Sciatic nerve (tissue), 2 donors: Measurements from ENCODE around the gene SLC12A8. TPM values are rescaled to one million over a fixed set of nuclear protein-coding genes. Genes with fewer than 3 reads are reported as not detected.
A peak's percentile ranks its signal among the peaks of the same experiment; 100 is the strongest.

ENCODE experiments used
- ATAC-seq: fragments of 200-7000 bp; cut with Tn5 transposase; one replicate; pipeline ENCODE4 v1.9.1; 2020; ENCODE audit warnings: mild to moderate bottlenecking, moderate library complexity
- DNase-seq: peaks from one replicate; pipeline ENCODE4 v3.0.0-alpha.2; 2020; ENCODE audit warnings: low spot score
- intact Hi-C: fragments of 100-400 bp; cut with DNase I; formaldehyde crosslinking; loops from one replicate; pipeline ENCODE4 v1.14.2; 2022
- total RNA-seq: library from RNA; stranded (reverse); fragmentation: NEBNext Ultra II Directional; extraction: Animal tissue kit (Norgen Biotek cat#: 25700); gene quantifications from one replicate; pipeline ENCODE4 v1.2.1, GENCODE V29; 2021
- donor health status: DM: no; HTN: no; CAD: no.
- donor health status: DM: no; HTN: no; CAD: no.

SLC12A8 gene
- total RNA-seq, 1 donor from 2014 or later, result 2.5 TPM

DNA sequence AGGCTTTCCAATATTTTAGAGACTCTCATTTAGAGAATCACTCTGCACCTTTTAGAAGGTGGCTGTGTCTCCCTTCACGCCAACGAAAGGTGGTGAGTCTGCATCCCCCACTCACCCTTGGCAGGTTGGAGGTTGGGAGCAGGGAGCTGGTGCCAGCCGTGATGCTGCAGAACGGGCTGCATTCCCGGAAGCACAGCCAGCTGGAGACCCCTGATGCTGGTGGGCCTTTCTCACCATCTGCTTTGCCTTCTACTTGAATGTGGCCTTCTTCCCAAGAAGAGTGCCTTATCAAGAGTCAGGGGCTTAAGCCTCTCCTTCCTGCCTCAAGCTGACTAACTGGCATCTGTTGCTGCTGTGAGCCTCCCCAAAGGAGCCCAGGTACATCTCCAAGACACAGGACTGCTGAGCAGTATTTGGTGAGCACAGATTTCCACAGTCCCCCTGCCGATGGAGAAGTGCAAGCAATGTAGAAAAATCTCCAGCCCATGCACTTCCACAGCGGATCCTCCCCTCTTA, 139.1 kb downstream of the SLC12A8 start:
- no peak for ATAC-seq
- intact Hi-C loops, result no loop called here
- DNase-seq, result no peak

DNA sequence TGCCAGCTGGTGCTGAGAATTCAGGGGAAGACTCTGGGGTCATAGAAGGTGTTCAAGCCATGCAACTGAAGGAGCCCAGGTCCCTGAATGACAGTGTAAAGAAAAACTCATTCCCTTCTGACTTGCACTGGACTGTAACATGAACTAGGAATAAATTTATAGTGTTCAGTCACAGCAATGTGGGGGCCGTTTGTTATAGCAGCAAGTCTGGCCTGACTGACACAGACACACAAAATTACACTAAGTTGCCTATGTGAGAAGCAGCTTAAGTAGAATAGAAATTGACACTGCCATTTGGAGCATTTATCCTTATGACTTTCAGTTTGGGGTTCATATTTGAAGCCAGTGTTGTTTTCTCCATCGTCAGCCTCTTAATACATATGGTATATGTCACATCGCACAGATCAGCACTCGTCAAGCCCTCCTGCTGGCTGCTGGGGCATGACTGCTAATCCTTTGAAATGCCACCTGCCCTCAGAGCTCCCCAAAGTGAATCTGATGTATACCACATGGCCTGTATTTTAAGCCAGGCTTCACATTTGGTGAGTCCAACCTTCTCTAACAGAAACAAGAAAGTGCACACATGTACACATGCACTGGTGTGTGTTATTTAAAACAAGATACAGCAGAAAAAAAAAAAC, 139.7 kb downstream of the SLC12A8 start:
- DNase-seq, result no peak
- ATAC-seq, result no peak
- intact Hi-C loops, result no loop called here

DNA sequence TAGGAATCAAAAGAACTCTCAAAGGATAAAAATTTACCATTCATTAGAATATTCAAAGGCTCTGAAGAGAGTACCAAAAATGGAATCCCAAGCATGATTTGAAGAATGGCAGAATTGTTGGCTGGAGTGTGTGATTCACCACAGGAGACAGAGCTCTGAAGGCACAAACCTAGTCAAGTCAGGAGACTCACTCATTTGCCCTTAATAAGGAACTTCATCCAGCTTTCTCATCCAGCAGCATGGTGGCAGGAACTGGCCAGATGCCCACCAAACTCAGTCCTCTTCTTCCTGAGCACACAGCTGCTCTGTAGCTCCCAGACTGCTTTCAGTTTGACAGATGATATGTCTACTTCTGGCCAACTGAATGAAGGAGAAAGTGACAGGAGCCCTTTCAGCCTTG, 140.2 kb downstream of the SLC12A8 start:
- no peak for ATAC-seq
- no peak for DNase-seq
- intact Hi-C loops, result no loop called here

DNA sequence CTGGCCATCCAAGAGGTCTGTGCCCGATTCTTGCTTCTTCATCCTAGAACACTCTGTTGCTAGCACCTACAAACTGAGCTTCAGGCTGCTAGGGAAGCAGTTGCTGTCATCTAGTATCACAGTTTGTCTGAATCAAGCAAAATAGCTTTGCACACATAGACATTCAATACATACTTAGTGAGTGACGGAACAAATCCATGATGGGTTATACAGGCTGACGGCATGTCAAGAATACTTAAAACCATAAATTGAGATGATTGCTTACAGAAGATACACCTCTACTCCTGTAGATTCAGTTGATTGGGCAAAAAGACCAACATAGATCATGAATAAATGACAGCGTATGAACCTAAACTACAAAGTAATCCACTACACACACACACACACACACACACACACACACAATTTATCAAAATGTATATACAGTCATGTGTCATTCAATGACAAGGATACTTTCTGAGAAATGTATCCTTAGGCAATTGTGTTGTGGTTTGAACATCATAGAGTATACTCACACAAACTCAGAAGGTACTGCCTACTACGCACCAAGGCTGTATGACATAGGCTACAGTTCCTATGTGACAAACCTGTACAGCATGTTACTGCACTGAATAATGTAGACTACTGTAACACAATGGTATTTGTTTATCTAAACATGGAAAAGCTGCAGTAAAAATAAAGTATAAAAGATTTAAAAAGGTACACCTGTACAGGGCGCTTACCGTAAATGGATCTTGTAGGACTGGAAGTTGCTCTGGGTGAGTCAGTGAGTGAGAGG, 142.4 kb downstream of the SLC12A8 start:
- intact Hi-C loops, result no loop called here
- ATAC-seq, result no peak
- no peak for DNase-seq

DNA sequence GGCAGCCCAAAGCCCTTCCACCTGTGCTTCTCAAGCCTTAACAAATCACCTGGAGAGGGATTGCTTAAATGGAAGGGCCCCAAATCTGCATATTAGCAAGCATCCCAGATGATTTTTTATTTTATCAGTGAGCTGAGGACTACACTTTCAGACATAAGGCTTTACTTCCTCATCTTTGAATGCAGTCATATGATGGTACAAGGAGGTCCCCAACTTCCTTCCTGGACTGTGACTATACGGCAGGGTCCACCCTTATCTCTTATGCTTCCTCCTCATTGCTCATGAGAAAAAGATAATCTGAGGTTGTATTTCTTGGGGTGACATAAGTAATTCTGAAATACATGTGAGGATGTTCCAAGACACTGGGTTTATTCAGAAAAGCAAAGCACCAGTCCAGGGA, 143.1 kb downstream of the SLC12A8 start:
- intact Hi-C loops, result no loop called here
- peak; percentile 46 for ATAC-seq
- DNase-seq, result no peak

DNA sequence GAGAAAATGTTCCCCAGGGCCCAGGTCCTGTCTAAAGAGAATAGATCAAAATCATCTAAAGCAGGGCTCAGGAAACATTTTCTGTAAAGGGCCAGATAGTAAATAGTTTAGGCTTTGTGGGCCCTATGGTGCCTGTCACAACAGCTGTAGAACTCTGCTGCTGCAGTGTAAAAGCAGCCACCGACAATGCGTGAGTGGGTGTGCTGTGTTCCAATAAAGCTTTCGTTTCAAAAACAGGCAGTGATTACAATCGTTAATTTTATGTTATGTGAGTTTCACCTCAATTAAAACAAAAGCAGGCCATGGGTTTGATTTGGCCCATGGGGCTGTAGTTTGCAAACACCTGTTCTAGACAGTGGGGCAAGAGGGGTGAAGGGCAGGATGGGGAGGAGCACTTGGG, 144.3 kb downstream of the SLC12A8 start:
- intact Hi-C loops, result no loop called here
- DNase-seq, result no peak
- ATAC-seq, result no peak

DNA sequence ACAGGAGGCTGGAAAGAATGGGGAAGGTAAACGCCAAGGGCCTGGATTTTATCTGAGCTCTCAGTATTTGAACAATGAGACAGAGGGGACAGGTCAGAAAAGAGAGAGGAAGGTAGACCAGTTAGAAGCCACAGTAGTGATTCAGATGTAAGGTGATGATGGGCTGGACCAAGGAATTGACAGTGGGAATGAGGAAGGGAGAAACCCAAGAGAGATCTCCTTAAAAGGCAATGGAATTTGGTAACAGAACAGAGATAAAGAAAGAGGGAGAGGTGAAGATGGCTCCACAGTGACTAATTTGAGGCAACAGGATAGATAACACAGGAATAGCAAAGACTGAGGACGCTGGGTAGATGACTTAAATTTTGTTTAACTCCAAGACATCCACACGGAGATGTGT, 145.3 kb downstream of the SLC12A8 start:
- no peak for ATAC-seq
- no peak for DNase-seq
- intact Hi-C loops, result no loop called here

DNA sequence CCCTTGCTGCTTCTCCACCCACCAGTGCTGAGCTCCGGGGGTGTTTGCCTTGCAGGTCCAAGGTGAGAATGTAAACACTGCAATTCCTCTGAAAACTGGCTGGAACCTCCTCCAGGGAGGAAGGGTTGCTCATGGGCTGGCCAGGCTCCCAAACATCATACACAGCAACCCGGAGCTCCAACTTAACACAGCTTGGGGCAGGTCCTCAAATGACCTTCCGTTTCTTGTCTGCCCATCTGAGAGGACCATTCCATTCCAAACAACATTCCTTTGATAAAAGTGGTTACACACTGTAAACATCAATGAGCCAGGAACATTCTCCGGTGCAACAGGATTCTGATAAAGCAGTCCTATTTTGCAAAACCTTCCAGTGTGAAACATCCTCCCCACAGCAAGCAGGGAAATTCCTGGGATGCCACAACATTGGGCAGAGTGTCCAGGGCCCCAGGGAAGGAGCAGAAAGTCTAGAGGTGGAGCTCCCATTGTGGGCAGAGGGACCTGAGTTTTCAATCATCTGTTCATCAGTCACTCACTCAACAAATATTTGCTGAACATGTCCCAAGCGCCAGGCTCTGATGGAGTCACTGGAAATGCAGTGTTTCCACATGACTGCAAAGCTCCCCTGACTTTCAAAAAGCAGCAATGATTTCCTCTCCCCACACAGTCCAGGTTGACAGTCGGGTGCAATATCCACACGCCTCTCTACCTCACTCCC, 149.5 kb downstream of the SLC12A8 start:
- ATAC-seq (no peak), DNase-seq (no peak)
- intact Hi-C loops, result no loop called here

DNA sequence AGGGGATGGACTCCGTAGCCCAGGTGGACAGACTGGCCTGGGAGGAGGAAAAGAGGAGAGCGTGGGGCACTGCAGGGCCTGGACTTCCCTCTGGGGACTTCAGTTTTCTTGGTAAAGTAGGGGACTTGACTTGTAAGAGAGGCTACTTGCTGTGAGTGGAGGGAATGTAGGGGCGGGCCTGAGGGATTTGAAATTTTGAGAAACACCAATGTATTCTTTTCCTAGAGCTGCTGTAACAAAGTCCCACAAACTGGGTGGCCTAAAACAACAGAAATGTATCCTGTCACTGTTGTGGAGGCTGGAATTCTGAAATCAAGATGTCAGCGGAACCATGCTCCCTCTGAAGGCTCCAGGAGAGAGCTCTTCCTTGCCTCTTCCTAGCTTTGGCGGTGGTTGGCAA, 150.9 kb downstream of the SLC12A8 start:
- intact Hi-C loops, result no loop called here
- DNase-seq (no peak), ATAC-seq (peak; percentile 21)

DNA sequence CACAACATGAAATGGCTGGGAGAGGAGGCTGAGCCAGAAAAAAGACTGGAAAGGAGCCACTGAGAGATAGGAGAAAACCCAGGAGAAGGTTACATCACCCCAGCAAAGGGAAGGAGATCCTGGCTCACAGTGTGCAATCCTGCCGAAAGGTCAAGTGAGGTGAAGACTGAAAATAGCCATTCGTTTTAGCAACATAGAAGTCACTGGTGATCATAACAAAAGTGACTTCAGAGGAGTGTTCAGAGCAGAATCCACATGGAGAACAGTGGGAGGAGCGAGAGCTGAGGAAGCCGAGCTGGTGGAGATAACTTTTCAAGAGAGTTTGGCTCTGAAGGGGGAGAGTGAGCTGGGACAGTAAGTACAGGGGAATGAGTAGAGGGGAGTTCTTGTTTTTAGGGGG, 151.4 kb downstream of the SLC12A8 start:
- DNase-seq, result no peak
- peak; percentile 94 for ATAC-seq

DNA sequence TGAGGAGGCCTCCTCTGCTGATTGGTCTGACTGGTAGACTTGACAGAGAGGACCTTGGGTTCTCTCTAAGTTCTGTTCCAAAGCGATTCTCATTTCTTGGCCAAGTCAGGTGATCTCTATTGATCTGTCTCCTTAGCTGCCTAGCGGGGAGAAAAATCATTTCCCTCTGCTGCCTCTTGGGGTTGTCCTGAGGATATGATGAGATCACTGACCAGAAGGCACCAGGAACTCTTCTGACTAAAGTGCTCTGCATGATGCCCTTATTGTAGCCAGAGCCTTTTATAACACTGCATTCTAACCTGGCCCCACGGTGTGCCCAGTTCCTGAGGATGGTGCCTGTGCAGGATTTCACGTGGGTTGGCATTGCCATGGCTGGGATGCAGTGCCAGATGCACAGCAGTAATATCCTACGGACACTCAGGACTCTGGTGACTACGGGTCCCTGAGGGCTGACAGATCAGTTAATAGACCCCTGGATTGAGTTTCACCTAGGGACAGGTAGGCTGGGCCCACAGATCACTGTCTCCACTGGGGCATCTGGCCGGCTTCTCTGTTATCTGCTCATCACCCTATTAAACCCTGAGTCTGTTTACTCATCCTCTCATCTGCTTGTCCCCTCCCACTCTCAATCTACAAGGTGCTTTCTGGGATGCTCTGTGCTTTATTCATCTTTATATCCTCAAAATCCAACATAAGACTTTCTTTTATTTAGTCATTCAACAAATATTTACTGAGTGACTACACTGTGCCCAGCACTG, 152.9 kb downstream of the SLC12A8 start:
- DNase-seq (no peak), ATAC-seq (no peak)
- intact Hi-C loops, result no loop called here

More for the DNA sequence above, 151.4 kb downstream of the SLC12A8 start:
- intact Hi-C loops, result no loop called here

DNA sequence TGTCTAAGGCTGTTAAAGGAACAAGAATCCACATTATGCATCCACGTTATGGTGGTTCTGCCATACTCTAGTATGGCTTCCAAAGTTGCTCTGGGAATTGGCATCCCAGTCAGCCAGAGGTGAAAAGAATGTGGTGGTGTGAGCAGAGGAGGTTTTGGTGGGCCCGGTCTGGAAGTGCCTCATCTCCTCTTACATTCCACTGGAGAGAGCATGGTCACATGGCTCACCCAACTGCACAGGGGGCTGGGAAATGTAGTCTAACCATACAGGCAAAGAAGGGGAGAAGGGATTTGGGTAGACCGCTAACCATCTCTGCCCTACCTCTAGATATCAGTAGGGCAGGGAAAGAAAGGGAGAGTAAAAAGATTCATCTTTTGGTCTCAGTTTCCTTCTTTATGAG, 153.6 kb downstream of the SLC12A8 start:
- intact Hi-C loops, result no loop called here
- DNase-seq (no peak), ATAC-seq (no peak)

DNA sequence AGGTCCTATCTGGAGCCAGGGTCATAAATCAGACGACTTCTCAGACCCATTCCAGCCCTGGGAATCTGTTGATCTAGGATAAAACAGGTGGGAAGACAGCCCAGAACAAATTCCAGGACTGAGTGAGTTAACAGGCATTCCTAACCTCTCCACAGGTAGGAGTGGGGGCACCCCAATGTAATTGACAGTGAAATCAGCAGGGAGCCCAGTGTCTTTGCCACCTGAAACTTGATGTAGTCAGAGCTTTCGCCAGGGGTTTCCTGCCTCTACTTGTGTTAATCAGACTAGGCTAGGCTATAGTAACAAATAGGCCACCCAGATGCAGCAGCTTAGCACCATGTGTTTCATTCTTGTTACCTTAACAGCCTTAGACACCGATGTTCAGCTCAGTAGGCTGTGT, 154.0 kb downstream of the SLC12A8 start:
- intact Hi-C loops, result no loop called here
- ATAC-seq, result no peak
- DNase-seq, result no peak

DNA sequence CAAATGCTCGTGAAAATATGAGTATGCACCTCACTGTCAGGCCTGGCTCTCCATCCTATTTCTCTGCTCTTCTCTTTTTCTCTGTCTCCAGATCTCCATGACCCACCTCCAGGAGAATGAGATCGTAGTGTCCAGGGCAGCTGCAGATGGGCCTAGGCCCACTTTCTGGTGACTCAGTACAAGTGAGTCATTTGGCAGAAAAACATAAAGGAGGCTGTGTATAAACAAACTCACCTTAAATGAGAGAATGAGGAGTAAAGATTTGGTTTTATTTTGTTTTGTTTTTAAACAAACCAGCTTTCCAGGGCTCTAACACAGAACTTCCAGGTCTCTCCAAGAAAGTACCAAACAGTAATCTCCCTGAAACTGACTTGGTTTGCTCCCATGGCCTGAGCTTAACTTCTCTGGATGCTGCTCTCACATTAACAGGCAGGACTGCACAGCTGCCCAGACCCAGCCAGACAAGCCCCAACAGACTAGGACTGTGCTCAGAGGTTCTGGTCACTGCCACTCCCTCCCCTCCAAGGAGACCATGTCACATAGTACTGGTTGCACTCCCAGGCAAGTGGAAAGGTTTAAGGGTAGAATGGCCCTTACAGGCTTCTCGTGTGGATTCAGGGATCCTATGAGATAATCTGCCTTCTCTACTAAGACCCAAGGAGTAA, 155.2 kb downstream of the SLC12A8 start:
- ATAC-seq (no peak), DNase-seq (no peak)
- intact Hi-C loops, result no loop called here

DNA sequence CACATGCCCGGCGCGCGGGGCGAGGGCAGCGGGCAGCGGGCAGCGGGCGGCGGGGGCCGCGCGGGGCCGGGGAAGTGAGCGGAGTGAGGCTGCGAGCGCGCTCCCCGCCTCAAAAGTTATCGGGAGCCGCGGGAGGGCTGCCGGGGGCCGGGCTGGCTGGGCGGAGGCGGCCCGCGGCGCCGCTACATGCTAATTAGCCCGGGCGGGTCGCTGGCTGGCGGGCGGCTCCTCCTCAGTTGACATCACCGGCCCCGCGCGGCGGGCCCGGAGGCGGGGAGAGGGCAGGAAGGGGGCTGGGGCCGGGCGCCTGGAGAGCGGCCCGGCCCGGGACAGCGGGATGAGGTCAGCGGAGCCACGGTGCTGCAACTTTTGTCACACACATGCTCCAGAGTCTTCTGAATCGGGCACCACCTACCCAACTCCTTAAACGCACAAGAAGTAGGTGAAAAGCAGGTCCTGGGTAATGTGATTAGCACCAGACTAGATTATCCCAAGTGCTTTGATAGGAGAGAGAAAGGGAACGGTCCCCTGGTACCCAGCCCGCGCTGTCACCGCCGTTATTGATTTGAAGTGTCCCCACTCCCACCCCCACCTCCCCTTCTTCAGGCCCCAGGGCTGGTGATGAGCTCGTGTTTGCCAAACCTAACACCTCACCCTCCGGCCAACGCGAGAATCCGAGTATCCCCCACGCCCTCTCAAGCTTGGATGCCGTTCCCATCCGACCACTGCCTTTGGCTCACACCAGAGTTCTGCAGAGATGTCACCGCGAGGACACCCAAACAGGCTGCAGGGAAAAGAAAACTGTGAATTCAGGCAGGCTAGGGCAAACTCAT, 156.4 kb downstream of the SLC12A8 start, which contains the start of gene HEG1:
TSS of gene HEG1 (minus strand) at position 85 of the 833 bp plus-strand sequence. CDS start 107 bp downstream, outside the sequence.
- DNase-seq (peak; percentile 92), ATAC-seq (peak; percentile 92)
- intact Hi-C loops, result no loop called here

DNA sequence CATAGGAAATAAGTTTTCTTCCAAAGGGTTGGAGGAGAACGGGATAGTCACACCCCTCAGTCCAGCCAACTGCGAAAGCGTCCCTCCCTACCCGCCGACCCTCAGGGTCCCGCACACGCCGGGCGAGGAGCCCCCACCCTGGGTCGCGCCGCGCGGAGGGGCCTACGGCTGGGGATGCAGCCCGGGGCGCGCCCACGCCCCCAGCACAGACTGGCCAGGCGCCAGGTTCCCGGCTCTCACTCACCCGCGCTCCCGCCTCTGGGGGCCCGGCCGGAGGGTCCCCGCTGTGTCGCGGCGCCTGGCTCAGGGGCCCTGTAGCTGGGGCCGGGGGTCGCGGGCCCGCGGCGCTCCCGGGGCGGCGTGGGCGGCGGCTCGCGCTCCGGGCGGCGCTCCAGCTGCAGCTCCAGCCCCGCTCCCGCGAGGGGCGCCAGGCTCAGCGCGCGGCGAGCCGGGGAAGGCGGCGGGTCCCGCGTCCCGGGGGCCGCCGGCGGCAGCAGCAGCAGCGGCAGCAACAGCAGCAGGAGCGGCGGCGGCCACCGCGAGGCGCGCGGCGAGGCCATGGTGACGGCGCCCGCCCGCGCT, 157.1 kb downstream of the SLC12A8 start:
- peak; percentile 21 for ATAC-seq
- intact Hi-C loops, result no loop called here

More for the DNA sequence above, 157.1 kb downstream of the SLC12A8 start:
- DNase-seq, result peak; percentile 74
